ENCODE results near the gene GOLGA8S. TPM values are rescaled to one million over a fixed set of nuclear protein-coding genes. Genes with fewer than 3 reads are reported as not detected.
"Not testable (repeated sequence)": the region's sequence is repeated elsewhere in the genome, so short reads cannot be mapped to it uniquely, and the experiment has no call there.

The GOLGA8S gene
- total RNA-seq, 1 donor from 2014 or later = not detected

- Mint-ChIP-seq H3K27me3 (ENCODE audit: unreplicated experiment) (peaks cover 5% of the 10 kb centered on the region), H3K36me3 (ENCODE audit: unreplicated experiment) (no peaks in the 10 kb centered on the region), H3K9me3 (ENCODE audit: unreplicated experiment) (peaks cover 3% of the 10 kb centered on the region), H3K4me3 (ENCODE audit: unreplicated experiment) (no peak overlapping the region), H3K4me1 (ENCODE audit: low read depth, unreplicated experiment) (peaks cover 6% of the 10 kb centered on the region), H3K27ac (ENCODE audit: unreplicated experiment) (no peak overlapping the region)
- TF ChIP-seq CTCF (IDR thresholded peaks at IDR 0.05; ENCODE audit: partially characterized antibody, unreplicated experiment) = no peak
- DNase-seq = no peak
Measured at GRCh38 chr15:23401627-23402026, 47.1 kb downstream of the GOLGA8S start.

GRCh38 chr15:23402140-23402539 is 47.6 kb downstream of the GOLGA8S start:
- Mint-ChIP-seq H3K27me3 (ENCODE audit: unreplicated experiment) (peaks cover 5% of the 10 kb centered on the region), H3K9me3 (ENCODE audit: unreplicated experiment) (peaks cover 3% of the 10 kb centered on the region), H3K4me1 (ENCODE audit: low read depth, unreplicated experiment) (peaks cover 6% of the 10 kb centered on the region), H3K27ac (ENCODE audit: unreplicated experiment) (no peak overlapping the region), H3K4me3 (ENCODE audit: unreplicated experiment) (no peak overlapping the region), H3K36me3 (ENCODE audit: unreplicated experiment) (peaks cover 4% of the 10 kb centered on the region)
- no peak for DNase-seq
- no peak for TF ChIP-seq CTCF (IDR thresholded peaks at IDR 0.05; ENCODE audit: partially characterized antibody, unreplicated experiment)

GRCh38 chr15:23402544-23402943 is 48.0 kb downstream of the GOLGA8S start:
- H3K27me3 Mint-ChIP-seq (ENCODE audit: unreplicated experiment) = peaks cover 5% of the 10 kb centered on the region
- H3K27ac Mint-ChIP-seq (ENCODE audit: unreplicated experiment) = no peak overlapping the region
- DNase-seq = no peak
- no peak for TF ChIP-seq CTCF (IDR thresholded peaks at IDR 0.05; ENCODE audit: partially characterized antibody, unreplicated experiment)
- peaks cover 6% of the 10 kb centered on the region for H3K4me1 Mint-ChIP-seq (ENCODE audit: low read depth, unreplicated experiment)
- peaks cover 3% of the 10 kb centered on the region for H3K9me3 Mint-ChIP-seq (ENCODE audit: unreplicated experiment)
- H3K4me3 Mint-ChIP-seq (ENCODE audit: unreplicated experiment) = no peak overlapping the region
- peaks cover 5% of the 10 kb centered on the region for H3K36me3 Mint-ChIP-seq (ENCODE audit: unreplicated experiment)

GRCh38 chr15:23403550-23403949 is 49.0 kb downstream of the GOLGA8S start:
- peaks cover 6% of the 10 kb centered on the region for H3K4me1 Mint-ChIP-seq (ENCODE audit: low read depth, unreplicated experiment)
- peaks cover 5% of the 10 kb centered on the region for H3K27me3 Mint-ChIP-seq (ENCODE audit: unreplicated experiment)
- DNase-seq = no peak
- H3K36me3 Mint-ChIP-seq (ENCODE audit: unreplicated experiment) = peaks cover 5% of the 10 kb centered on the region
- H3K27ac Mint-ChIP-seq (ENCODE audit: unreplicated experiment) = no peak overlapping the region
- H3K4me3 Mint-ChIP-seq (ENCODE audit: unreplicated experiment) = no peak overlapping the region
- peaks cover 3% of the 10 kb centered on the region for H3K9me3 Mint-ChIP-seq (ENCODE audit: unreplicated experiment)
- TF ChIP-seq CTCF (IDR thresholded peaks at IDR 0.05; ENCODE audit: partially characterized antibody, unreplicated experiment) = no peak

GRCh38 chr15:23411841-23412240 is 57.3 kb downstream of the GOLGA8S start:
- Mint-ChIP-seq H3K36me3 (ENCODE audit: unreplicated experiment) (peaks cover 4% of the 10 kb centered on the region), H3K9me3 (ENCODE audit: unreplicated experiment) (peaks cover 5% of the 10 kb centered on the region), H3K27ac (ENCODE audit: unreplicated experiment) (no peak overlapping the region), H3K27me3 (ENCODE audit: unreplicated experiment) (peaks cover 2% of the 10 kb centered on the region), H3K4me3 (ENCODE audit: unreplicated experiment) (no peak overlapping the region), H3K4me1 (ENCODE audit: low read depth, unreplicated experiment) (no peaks in the 10 kb centered on the region)
- no peak for TF ChIP-seq CTCF (IDR thresholded peaks at IDR 0.05; ENCODE audit: partially characterized antibody, unreplicated experiment)
- no peak for DNase-seq

GRCh38 chr15:23412881-23413600 is 58.5 kb downstream of the GOLGA8S start:
- not testable (repeated sequence) for H3K4me3 Mint-ChIP-seq (ENCODE audit: unreplicated experiment); H3K4me1 Mint-ChIP-seq (ENCODE audit: low read depth, unreplicated experiment); H3K36me3 Mint-ChIP-seq (ENCODE audit: unreplicated experiment); DNase-seq; H3K9me3 Mint-ChIP-seq (ENCODE audit: unreplicated experiment); H3K27me3 Mint-ChIP-seq (ENCODE audit: unreplicated experiment); H3K27ac Mint-ChIP-seq (ENCODE audit: unreplicated experiment)

All from glutamatergic neuron (in vitro differentiated cells).